Erythroblast (primary cell): ENCODE results near the gene SUMF2.
"Not testable (repeated sequence)": the region's sequence is repeated elsewhere in the genome, so short reads cannot be mapped to it uniquely, and the experiment has no call there.

ENCODE experiments used
- DNase-seq, 2 experiments: peaks; one replicate each; lab custom pipeline; 2025; lab: John Stamatoyannopoulos, UW
- GATA1 ChIP-seq: IDR thresholded peaks from 2 replicates; pipeline ENCODE4 v1.6.1; 2011; ENCODE audit warnings: low read depth, mild to moderate bottlenecking, control low read depth, low read length, moderate library complexity
- POLR2A ChIP-seq: IDR thresholded peaks from 2 replicates; pipeline ENCODE4 v1.6.1; 2011; ENCODE audit warnings: mild to moderate bottlenecking, low read length

Gene SUMF2

DNA sequence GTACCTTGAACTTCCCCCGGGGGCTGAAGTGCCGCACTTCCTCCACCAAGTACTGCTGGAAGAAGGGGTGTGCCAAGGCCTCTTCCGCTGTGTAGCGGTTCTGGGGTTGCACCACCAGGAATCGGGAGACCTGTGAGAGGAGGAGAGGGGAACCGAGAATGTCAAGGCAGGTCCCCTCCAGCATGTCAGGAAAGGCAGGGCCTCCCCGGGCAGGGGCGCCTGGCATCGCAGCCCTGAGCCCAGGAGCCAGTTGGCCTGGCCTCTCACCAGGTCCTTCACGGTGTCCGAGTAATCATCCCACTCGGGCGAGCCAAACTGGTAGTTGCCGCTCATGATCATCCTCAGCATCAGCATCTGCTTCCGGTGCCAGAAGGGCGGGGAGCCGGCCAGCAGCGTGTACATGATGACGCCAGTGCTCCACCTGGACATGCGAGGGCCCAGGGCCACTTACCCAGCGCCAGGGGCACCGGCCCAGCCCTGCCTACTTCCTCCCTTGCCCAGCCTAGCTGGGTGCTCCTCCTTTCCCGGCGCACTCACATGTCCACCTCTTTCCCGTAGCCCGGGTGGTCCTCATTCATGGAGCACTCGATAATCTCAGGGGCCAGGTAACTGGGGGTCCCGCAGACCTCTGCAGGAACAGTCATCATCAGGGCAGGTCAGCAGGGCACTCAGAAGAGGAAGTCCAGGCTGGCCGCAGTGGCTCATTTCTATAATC is 17.7 kb downstream of the SUMF2 start:
- TF ChIP-seq POLR2A (no peak), GATA1 (no peak)
- DNase-seq: no peak

DNA sequence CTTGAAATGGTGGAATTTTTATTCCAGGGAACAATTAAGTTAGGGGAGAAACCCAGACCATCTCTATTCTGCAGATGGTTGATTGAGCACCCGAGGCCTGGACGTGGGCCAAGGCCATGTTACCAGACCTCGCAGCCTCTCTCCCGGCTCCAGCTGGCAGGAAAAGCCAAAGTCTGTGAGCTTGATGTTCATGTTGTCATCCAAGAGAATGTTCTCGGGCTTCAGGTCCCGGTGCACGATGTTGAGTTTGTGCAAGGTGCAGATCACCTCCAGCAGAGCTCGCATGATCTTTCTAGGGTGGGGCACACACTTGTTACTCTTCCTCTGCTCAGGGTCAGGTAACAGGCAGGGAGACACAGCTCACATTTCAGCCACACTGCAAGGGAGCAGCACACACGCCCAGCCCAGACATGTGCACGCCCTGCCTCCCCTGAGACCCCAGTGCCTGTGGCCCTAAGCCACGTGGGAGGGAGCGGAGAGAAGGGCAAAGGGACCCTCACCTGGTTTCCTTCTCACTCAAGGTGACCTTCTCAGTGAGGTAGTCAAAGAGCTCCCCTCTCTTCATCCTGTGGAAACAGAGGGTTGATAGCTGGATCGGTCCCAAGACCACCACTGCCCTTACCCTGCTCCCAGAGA is 19.2 kb downstream of the SUMF2 start:
- no peak for DNase-seq

DNA sequence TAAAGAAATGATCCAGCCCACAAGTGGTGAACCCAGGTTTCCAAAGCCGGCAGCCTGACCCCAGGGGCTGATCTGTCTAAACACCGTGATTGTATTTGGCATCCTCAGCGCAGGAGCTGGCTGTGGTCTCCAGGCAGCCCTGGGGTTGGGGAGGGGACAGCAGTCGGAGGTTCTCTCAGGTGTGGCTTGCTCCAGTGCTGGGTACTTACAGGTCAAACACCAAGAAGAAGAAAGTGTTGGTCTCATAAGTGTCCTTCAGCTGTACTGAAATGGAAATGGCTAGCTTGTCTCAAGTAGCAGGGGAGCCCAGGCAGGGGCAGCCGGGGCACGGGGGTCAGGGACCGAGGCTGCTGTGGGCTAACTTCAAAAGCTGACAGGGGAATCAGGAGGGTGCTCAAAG is 22.7 kb downstream of the SUMF2 start:
- DNase-seq: no peak
- TF ChIP-seq GATA1 (no peak), POLR2A (no peak)

More for the DNA sequence above, 19.2 kb downstream of the SUMF2 start:
- TF ChIP-seq GATA1 (no peak), POLR2A (no peak)

DNA sequence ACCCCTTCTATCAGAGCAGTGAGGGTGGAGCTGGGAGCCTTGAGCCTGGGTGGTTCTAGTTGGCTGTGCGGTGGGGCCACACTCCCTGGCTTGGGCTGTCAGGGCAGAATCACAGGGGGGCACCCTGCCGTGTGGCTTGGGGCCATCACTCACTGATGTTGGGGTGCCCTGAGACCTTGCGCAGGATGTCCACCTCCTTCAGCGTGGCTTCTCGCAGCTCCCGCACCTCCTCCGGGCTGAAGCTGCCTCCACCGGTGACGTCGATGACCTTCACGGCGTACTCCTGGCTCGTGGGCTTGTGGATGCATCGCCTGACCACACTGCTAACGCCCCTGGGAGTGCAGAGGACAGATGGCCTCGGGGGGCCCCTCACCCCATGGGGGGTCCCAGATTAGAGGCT is 23.4 kb downstream of the SUMF2 start:
- no peak for DNase-seq
- no peak for TF ChIP-seq POLR2A
- TF ChIP-seq GATA1: no peak

DNA sequence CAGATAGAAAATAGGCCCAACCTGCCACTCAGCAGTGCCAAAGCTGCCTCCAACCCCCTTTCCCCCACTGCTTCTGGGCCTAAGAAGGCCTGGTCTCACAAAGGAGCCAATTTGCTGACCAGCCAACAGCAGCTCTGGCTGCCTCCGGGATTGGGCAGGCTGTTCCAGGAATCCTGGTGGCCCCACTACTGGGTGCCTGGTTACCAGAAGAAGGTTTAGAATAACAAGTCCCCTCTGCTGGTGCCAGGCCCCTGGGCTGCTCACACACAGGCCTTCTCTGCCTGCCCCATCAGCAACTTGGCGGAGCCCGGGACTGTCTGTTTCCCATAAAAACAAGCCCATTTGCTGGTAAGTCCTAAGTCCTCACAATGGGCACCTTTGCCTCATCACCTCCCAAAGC is 27.5 kb downstream of the SUMF2 start:
- TF ChIP-seq GATA1 (no peak), POLR2A (no peak)
- no peak for DNase-seq

DNA sequence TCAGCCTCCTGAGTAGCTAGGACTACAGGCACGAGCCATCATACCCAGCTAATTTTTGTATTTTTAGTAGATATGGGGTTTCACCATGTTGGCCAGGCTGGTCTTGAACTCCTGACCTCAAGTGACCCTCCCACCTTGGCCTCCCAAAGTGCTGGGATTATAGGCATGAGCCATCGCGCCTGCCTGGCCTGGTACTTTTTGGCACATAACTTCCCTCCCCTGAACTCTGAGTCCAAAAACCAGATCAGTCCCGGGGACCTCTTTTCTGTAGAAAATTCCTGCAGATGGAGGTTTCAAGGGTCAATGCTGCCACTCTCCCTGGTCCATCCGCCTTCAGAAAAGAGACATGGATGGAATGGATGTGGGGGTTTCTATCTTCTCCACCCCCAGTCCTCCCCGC is 28.3 kb downstream of the SUMF2 start:
- not testable (repeated sequence) for DNase-seq

DNA sequence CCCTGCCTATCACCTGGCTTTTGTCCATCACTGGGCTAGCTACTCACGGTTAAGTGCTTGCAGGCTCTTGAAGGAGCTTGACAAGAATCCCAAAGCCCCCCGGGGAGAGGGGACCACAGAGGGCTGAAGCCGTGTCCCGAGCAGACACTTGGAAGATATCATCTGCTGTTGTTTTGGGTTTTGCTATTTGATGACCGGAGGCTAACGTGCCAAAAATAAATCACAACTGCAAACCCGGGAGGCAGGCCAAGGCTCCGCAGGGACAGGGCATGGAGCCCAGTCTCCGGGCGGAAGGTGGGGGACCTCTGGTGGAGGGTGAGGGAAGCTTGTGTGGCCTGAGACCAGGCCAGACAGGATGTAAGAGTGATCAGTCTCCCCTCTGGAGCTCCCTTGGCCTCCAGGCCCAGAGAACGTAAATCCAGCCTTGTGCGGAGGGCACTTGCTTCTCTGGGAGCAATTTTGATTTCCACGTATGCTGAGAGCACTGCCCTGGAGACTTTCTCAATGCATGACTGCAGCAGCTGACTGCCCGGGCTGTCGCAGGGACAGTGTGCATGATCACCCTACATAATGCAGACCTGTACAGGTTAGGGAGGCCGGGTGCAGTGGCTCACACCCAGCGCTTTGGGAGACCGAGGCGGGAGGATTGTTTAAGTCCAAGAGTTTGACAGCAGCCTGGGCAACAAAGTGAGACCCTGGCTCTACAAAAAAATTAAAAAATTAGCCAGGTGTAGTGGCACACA is 28.9 kb downstream of the SUMF2 start, which contains the start of gene PHKG1:
Gene PHKG1, minus strand, starts transcription at position 164 of the 743 bp plus-strand sequence. CDS start 4,011 bp downstream, outside the sequence.
- TF ChIP-seq GATA1: no peak
- no peak for DNase-seq

DNA sequence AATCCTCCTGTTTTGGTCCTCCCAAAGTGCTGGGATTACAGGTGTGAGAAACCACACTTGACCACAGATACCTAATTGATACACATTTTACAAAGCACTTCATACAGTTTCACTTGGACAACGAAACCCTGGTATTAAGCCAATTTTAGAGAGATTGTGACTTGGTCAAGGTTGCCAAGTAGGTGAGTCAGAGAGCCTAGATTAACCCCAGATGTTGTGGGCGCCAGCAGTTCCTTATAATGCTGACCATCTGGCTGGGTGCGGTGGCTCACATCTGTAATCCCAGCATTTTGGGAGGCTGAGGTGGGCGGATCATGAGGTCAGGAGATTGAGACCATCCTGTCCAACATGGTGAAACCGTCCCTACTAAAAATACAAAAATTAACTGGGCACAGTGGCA is 33.6 kb downstream of the SUMF2 start:
- DNase-seq: peak; percentile 59 to 70
- TF ChIP-seq GATA1 (no peak), POLR2A (no peak)

DNA sequence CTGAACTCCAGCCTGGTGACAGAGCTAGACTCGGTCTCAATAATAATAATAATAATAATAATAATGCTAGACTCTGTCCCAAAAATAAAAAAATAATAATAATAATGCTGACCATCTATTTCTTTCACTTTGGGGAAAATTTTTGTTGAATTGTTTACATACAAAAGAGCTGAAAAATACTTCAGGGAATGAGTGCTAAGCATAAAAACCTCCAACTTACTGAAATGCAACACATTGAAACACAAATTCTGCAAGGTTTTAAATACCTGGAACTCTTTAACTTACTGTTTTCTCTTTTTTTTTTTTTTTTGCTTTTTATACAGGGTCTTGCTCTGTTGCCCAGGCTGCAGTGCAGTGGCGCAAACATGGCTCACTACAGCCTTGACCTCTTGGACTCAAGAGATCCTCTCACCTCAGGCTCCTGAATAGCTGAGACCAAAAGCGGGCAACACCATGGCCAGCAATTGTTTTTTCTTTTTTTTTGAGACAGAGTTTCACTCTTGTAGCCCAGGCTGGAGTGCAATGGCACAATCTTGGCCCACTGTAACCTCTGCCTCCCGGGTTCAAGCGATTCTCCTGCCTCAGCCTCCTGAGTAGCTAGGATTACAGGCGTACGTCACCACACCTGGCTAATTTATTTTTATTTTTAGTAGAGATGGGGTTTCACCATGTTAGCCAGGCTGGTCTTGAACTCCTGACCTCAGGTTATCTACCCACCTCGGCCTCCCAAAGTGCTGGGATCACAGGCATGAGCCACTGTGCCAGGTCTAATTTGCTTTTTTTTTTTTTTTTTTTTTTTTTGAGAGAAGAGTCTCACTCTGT is 34.3 kb downstream of the SUMF2 start:
- not testable (repeated sequence) for DNase-seq

DNA sequence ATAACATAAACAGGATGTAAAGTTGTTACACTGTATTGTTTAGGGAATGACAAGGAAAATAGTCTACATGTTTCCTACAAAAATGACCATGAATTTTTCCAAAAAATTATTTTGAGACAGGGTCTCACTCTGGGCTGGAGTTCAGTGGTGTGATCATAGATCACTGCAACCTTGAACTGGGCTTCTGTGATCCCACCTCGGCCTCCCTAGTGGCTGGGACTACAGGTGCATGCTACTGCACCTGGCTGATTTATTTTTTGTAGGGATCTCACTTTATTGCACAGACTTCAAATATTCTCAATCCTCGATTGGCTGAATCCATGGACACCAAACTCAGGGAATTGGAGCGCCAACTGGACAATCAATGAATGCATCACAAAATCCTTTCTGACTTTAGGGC is 35.6 kb downstream of the SUMF2 start:
- TF ChIP-seq GATA1: no peak
- TF ChIP-seq POLR2A: no peak
- no peak for DNase-seq

DNA sequence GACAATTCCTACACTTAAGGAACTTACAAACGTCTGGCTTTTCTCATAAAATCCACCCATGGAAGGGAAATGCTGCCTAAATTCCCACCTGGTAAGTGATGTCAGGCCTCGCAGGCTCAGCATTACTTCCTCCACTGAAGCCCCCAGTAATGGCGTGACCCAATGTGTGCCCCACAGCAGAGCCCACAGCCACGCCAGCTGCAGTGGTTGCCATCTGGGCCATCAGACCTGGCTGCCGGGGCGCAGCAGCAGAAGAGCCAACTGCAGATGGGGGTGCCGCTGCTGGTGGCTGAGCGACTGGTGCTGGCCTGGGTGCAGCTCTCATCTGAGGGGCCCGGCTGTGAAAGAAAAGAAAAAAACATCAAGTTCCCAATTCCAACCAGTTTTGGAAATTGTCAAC is 40.1 kb downstream of the SUMF2 start:
- DNase-seq: not testable (repeated sequence)

DNA sequence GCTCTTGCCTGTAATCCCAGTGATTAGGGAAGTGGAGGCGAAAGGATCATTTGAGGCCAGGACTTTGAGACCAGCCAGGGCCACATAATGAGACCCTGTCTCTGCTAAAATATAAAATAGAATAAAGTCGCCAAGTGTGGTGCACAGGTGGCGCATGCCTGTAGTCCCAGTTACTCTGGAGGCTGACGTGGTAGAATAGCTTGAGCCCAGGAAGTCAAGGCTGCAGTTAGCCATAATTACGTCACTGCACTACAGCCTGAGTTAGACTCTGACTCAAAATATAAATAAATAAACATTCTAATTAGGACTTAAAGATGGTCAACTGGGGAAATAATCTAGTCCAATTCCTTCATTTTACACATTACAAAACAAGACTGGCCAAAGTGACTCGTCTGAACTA is 41.4 kb downstream of the SUMF2 start:
- TF ChIP-seq POLR2A (no peak), GATA1 (no peak)
- DNase-seq: peak; percentile 68 to 73

DNA sequence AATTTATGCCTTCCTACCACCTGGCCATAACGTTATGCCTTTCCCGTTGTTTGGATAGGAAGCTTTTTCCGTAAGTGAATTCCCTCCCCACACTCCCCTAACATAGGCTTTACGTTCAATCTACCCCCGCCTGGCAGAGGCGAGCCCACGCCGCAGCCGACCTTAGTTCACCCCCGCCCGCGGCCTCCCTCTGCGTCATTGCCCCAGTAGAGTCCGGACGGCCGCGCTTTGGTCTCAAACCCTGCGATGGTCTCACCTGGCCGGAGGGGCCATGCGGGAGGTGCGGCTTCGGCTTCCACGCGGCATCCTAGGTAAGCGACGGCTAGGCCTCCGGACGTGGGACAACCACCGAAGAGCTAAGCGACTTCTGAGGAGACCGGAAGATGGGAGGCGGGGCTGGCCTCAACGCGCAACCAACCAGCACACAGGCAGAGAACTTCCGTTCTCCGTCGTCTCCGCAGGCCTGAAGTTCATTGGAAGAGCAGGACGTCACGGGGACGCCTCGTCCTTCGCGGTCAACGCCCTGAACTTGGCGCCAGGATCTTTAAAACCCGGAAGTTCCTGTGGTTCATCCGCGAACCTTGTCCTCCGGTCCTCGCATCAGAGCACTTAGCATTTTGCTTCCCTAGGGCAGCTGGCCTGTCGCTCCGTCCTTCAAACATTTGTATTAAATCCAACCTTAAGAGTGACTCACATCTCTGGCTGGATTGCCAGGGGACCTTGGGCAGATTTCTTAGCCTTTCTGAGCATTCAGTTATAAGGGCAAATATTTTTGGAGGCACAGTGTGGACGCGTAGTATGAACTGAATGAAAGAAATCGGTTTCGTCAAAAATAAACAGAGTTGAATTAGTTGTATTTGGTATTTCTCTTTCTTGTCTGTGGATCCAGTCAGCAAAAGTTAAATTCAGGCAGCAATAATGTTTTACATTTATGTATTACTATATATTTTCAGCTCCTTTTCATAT is 42.3 kb downstream of the SUMF2 start, which contains the start of gene CHCHD2:
Gene CHCHD2, minus strand, starts transcription at position 369 of the 966 bp plus-strand sequence. Its CDS starts 63 bp downstream, at position 306.
- DNase-seq: peak; percentile 97 to 99
- TF ChIP-seq POLR2A (peak; percentile 91), GATA1 (no peak)
